HG02588 (cell line): Measurements from ENCODE around the gene AHDC1.

Experiments
- ATAC-seq: cut with Tn5 transposase; IDR thresholded peaks from one replicate; pipeline ENCODE4 v1.9.1; 2021; ENCODE audit warnings: mild to moderate bottlenecking, moderate library complexity; ENCODE audit not compliant: unreplicated experiment

Gene AHDC1

GRCh38 chr1:27535386-27535785 lies 68.6 kb downstream of the AHDC1 start:
- no peak for ATAC-seq

GRCh38 chr1:27531959-27532685 lies 71.8 kb downstream of the AHDC1 start:
- ATAC-seq = no peak

GRCh38 chr1:27530192-27530591 lies 73.8 kb downstream of the AHDC1 start:
- ATAC-seq = no peak

- no peak for ATAC-seq
These were observed 74.3 kb downstream of the AHDC1 start for GRCh38 chr1:27529704-27530018.

- no peak for ATAC-seq
These were observed 74.9 kb downstream of the AHDC1 start for GRCh38 chr1:27528818-27529703.

GRCh38 chr1:27527890-27528817 lies 75.8 kb downstream of the AHDC1 start:
- ATAC-seq = no peak

- ATAC-seq = no peak
These were observed 76.6 kb downstream of the AHDC1 start for GRCh38 chr1:27527223-27527889.

- no peak for ATAC-seq
These were observed 77.2 kb downstream of the AHDC1 start for GRCh38 chr1:27526569-27527222.

GRCh38 chr1:27525296-27526272 lies 78.4 kb downstream of the AHDC1 start:
- ATAC-seq = no peak

GRCh38 chr1:27523337-27524020 lies 80.5 kb downstream of the AHDC1 start:
- no peak for ATAC-seq

- no peak for ATAC-seq
These were observed 81.3 kb downstream of the AHDC1 start for GRCh38 chr1:27522432-27523336.

GRCh38 chr1:27521861-27522431 lies 82.0 kb downstream of the AHDC1 start:
- no peak for ATAC-seq

GRCh38 chr1:27521336-27521831 lies 82.6 kb downstream of the AHDC1 start:
- ATAC-seq = no peak

GRCh38 chr1:27520651-27521050 lies 83.3 kb downstream of the AHDC1 start:
- ATAC-seq = no peak

- no peak for ATAC-seq
These were observed 84.3 kb downstream of the AHDC1 start for GRCh38 chr1:27519331-27520258.

- no peak for ATAC-seq
These were observed 85.1 kb downstream of the AHDC1 start for GRCh38 chr1:27518808-27519207.
